Psoas muscle (tissue), 8 donors: ENCODE measurements around the gene PCBP2. TPM values are rescaled to one million over a fixed set of nuclear protein-coding genes. Genes with fewer than 3 reads are reported as not detected.
"Not testable (repeated sequence)": the region's sequence is repeated elsewhere in the genome, so short reads cannot be mapped to it uniquely, and the experiment has no call there.

Experiments used
- ATAC-seq, 4 donors: fragments of 200-7000 bp; cut with Tn5 transposase; one replicate each; pipeline ENCODE4 v1.9.1; 2020; ENCODE audit warnings: moderate library complexity in 3 of 4, mild to moderate bottlenecking in 2 of 4
- DNase-seq, 2 donors: peaks; one replicate each; pipeline ENCODE4 v3.0.0-alpha.2; 2020
- H3K27ac ChIP-seq: fragments of 200-600 bp; one replicate; pipeline ENCODE4 v1.8.0; 2022
- H3K27me3 ChIP-seq, 3 donors: fragments of 200-600 bp in 1 of 3; one replicate each; pipeline versions ENCODE4 v1.6.1 to v1.8.0; 2013 to 2022; ENCODE audit warnings: low read length in 2 of 3, mild to moderate bottlenecking in 2 of 3, moderate library complexity in 1 of 3; ENCODE audit not compliant: insufficient read depth in 3 of 3
- H3K36me3 ChIP-seq, 2 donors: fragments of 200-600 bp in 1 of 2; one replicate each; pipeline versions ENCODE4 v1.6.1 to v1.8.0; 2013 to 2022; ENCODE audit warnings: low read depth in 1 of 2, mild to moderate bottlenecking in 1 of 2, moderate library complexity in 1 of 2; ENCODE audit not compliant: insufficient read depth in 1 of 2
- H3K4me1 ChIP-seq: fragments of 200-600 bp; one replicate; pipeline ENCODE4 v1.8.0; 2022
- H3K4me3 ChIP-seq: fragments of 200-600 bp; one replicate; pipeline ENCODE4 v1.8.0; 2022; ENCODE audit warnings: mild to moderate bottlenecking
- H3K9me3 ChIP-seq: fragments of 200-600 bp; one replicate; pipeline ENCODE4 v1.8.0; 2022
- CTCF ChIP-seq: fragments of 200-600 bp; IDR thresholded peaks from one replicate; pipeline ENCODE4 v1.8.0; 2022; ENCODE audit warnings: antibody characterized with exemption
- WGBS, 3 donors: extraction: QIAGEN DNeasy Blood & Tissue Kit; methylation state at CpG; one replicate each; pipeline versions ENCODE4 v1.1.6 to v1.1.7; 2013; 5-methylcytosine and 5-hydroxymethylcytosine counted together
- intact Hi-C, 2 donors: fragments of 100-400 bp; cut with DNase I; formaldehyde crosslinking; loops; one replicate each; pipeline versions ENCODE4 v1.11.0 to v1.14.2; 2022
- polyA plus RNA-seq, 3 donors: library from polyadenylated mRNA; stranded (reverse); fragments of 200-250 nt; gene quantifications; one replicate each; pipeline ENCODE4 v1.2.3, GENCODE V29; 2013
- total RNA-seq, 4 donors: library from RNA; stranded (reverse); fragmentation: NEBNext Ultra II Directional in 2 of 4; extraction: Animal tissue kit (Norgen Biotek cat#: 25700) in 2 of 4; gene quantifications; one replicate each; pipeline versions ENCODE4 v1.2.1 to v1.2.4, GENCODE V29; 2021 to 2023
- donor health status: healthy with polysubstance abuse.
- donor health status: DM: no; HTN: no; CAD: no; lungs with moderate emphysema.
- donor health status: Bipolar disorder and iron deficiency.
- donor health status: healthy.
- donor health status: DM: yes; HTN: yes; CAD: no.
- donor health status: DM: no; HTN: no; CAD: no.
- donor health status: DM: no; HTN: no; CAD: no.
- donor health status: DM: yes; HTN: yes; CAD: no.

PCBP2 gene
- total and polyA plus RNA-seq, 7 donors, result 254 to 507 (median 412) TPM

GRCh38 chr12:53441040-53441833 is 10.7 kb upstream of the PCBP2 start, which contains the start of gene PRR13:
Gene PRR13 (plus strand): TSS chr12:53441734. CDS start chr12:53442715, 981 bp downstream.
- 0 to 1% (median 1%) methylated on average over 31 of the region's 31 CpGs for WGBS, 3 donors
- intact Hi-C loops, result no loop called here

GRCh38 chr12:53443955-53444354 is 7.9 kb upstream of the PCBP2 start:
- WGBS, 3 donors, result 94 to 97% (median 96%) methylated on average over 4 of the region's 4 CpGs
- ATAC-seq (no peak), DNase-seq (no peak)
- Histone ChIP-seq H3K4me3 (no peak overlapping the region), H3K9me3 (no peaks in the 10 kb centered on the region), H3K4me1 (peaks cover 11% of the 10 kb centered on the region), H3K36me3 (peaks cover 2 to 46% of the 10 kb centered on the region in 2 donors), H3K27ac (no peak overlapping the region), H3K27me3 (no peaks in the 10 kb centered on the region)
- no peak for TF ChIP-seq CTCF
- intact Hi-C loops, result no loop called here

More at GRCh38 chr12:53441040-53441833, 10.7 kb upstream of the PCBP2 start, which contains the start of gene PRR13:
- peak; percentile 98 to 99 for DNase-seq
- peak within 1 kb of the TSS; percentile 85 for H3K4me3 ChIP-seq
- H3K4me1 ChIP-seq, result peaks cover 11% of the 10 kb centered on the region
- peak; percentile 97 to 99 (median 98) for ATAC-seq
- H3K27ac ChIP-seq, result peak within 1 kb of the TSS; percentile 88
- peaks cover 2 to 28% of the 10 kb centered on the region in 2 donors for H3K36me3 ChIP-seq
- no peaks in the 10 kb centered on the region for H3K27me3 ChIP-seq
- TF ChIP-seq CTCF, result no peak
- no peaks in the 10 kb centered on the region for H3K9me3 ChIP-seq

- H3K4me3 ChIP-seq, H3K27me3 ChIP-seq, DNase-seq, ATAC-seq, H3K27ac ChIP-seq, H3K9me3 ChIP-seq, intact Hi-C loops: not testable (repeated sequence)
- Histone ChIP-seq H3K4me1 (peaks cover 11% of the 10 kb centered on the region), H3K36me3 (peaks cover 2 to 46% of the 10 kb centered on the region in 2 donors)
- WGBS, 3 donors, result 89 to 92% (median 91%) methylated on average over 11 of the region's 11 CpGs
Observed at GRCh38 chr12:53444593-53445325, 7.1 kb upstream of the PCBP2 start.

DNA sequence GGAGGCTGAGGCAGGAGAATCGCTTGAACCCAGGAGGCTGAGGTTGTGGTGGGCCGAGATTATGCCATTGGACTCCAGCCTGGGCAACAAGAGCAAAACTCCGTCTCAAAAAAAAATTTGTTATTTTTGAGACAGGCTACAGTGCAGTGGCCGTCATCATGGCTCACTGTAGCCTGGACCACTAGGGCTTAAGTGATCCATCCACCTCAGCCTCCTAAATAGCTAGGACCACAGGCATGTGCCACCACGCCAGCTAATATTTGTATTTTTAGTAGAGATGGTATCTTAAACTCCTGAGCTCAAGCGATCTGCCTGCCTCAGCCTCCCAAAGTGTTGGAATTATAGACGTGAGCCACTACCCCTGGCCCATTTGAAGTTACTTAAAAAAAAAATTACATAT is 966 bp upstream of the PCBP2 start:
- no peaks in the 10 kb centered on the region for H3K27me3 ChIP-seq
- WGBS, 3 donors, result 87 to 93% (median 92%) methylated on average over 7 of the region's 7 CpGs
- intact Hi-C loops, result loop anchor here in 1 of 2 donors (5.0 kb wide), 2 partner anchors 46 to 229 kb away; partner anchors contain the start of gene MAP3K12
- peaks cover 26% of the 10 kb centered on the region for H3K4me1 ChIP-seq
- ATAC-seq (no peak), DNase-seq (no peak)
- H3K36me3 ChIP-seq, result peaks cover 8 to 46% of the 10 kb centered on the region in 2 donors
- H3K9me3 ChIP-seq, result no peaks in the 10 kb centered on the region
- TF ChIP-seq CTCF, result no peak
- no peak overlapping the region for H3K4me3 ChIP-seq
- no peak overlapping the region for H3K27ac ChIP-seq
